ENCODE results near the gene HHAT.

GRCh38 chr1:210676539-210676938 is 347.8 kb downstream of the HHAT start:
- TF ChIP-seq CTCF (conservative IDR thresholded peaks at IDR 0.05) (no peak), ZFX (IDR thresholded peaks at IDR 0.05) (no peak)
